ENCODE results near the gene CHN2.

Gene CHN2

DNA sequence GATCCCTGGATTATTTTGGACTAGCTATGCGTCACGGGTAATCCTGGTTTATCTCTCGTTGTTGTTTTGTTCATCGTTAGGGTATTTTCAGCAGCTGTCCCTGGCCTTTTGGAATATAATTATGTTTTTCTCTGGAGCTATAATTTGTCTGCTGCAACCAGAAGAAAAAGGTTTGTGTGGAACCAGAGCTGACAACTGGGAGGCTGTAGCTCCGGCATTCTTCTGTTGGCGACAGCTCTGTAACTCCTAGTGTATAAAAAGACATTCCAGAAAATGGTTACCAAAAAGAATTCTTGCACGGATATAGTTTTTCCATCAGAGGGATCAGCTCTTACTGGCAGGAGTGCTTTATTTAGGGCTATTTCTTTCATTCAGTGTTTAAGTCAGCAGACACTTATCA lies 238.1 kb downstream of the CHN2 start:
- no peak for DNase-seq (ENCODE audit: low read depth)

DNA sequence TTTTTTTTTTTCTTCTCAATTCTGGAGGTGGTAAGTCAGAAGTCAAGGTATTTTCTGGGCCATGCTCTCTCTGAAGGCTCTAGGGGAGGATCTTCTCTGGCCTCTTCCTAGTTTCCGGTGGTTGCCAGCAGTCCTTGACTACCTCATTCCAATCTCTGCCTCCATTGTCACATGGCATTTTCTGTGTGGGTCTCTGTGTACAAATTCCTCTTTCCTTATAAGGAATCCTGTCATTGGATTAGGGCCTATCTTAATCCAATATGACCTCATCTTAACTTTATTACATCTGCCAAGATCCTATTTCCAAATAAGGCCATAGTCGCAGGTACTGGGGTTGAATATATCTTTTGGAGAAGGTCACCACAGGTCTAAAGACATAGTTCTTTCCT lies 239.8 kb downstream of the CHN2 start:
- no peak for DNase-seq (ENCODE audit: low read depth)

DNA sequence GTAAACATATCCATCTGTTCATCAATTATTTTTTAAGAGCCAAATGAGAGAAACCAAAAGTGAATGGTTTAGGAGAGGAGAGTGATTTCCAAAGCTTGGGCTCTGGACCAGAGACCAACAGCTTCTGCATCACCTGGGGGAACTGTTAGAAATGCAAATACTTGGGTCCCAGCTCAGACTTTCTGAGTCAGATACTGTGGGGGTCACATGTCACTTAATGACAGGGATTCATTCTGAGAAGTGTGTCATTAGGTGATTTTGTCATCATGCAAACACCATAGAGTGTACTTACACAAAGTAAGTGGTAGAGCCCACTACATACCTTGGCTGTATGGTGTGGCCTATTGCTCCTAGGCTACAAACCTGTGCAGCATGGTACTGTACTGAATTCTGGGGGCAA lies 240.6 kb downstream of the CHN2 start:
- DNase-seq (ENCODE audit: low read depth) = no peak

DNA sequence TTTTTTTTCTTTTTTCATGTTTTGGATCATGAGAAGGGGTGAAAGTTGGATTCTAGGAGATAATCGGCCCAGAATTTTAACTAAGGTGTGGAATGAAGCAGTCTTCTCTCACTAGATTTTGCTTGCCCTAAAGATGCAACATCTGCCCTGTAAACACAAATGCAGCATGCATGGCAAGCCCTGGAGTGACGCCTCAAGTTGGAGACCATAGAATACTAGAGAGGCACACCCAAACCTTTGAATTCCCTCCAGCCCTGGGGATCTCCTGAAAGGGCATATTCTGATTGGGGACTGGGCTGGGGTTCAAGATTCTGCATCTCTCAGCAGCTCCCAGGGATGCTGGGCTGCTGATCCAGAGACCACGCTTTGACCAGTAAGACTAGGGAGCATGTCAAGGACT lies 241.3 kb downstream of the CHN2 start:
- no peak for DNase-seq (ENCODE audit: low read depth)

DNA sequence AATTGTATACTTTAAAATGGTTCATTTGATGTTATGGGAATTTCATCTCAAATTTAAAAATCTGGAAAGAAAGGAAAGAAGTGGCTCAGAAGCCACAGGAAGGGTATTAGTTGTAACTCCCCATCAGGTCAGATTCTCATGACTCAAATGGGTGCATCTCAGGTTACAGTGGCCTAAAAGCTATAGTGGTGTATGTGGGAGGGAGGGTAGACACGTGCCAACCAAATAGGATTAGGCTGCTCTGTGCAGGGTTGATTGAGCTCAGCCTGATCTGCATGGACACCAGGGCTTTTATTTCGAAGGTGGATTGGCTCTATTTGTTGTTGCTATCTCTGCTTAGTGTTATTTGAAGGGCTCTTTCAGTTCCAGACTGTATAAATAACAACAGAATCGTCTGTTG lies 247.6 kb downstream of the CHN2 start:
- DNase-seq (ENCODE audit: low read depth) = no peak

DNA sequence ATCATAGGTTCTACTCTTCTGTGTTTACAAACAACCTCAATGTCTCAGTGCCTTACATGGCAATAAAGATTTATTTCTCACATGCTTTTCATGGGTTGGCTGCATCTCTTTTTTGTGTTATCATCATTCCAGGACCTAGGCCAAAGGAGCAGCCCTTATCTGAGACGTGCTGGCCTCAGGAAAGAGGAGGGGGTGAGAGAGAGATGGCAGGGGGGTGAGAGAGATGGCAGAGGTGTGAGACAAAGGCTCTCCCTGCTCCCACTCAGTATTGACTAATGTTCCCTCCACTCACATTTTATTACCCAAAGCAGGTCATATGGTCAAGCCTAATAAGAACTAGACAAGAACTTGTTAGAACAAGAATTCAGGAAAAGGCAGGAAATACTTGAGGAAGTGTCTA lies 249.0 kb downstream of the CHN2 start:
- DNase-seq (ENCODE audit: low read depth) = no peak

DNA sequence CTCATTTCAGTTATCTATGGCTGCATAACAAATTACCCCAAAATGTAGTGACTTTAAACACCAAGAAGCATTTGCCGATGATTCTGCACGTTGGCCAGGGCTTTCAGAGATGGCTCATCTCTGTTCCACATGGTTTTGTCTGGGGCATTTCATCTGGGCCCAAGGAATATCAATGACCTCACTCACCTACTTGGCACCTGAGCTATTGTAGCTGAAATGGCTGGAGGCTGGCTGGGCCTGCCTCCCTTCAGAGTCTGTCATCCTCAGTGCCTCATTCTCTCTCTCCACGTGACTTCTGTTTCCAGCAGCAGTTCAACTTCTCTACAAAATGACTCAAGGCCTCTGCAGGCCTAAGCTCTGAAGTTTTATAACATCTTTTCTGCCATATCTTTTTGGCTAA lies 249.7 kb downstream of the CHN2 start:
- no peak for DNase-seq (ENCODE audit: low read depth)

DNA sequence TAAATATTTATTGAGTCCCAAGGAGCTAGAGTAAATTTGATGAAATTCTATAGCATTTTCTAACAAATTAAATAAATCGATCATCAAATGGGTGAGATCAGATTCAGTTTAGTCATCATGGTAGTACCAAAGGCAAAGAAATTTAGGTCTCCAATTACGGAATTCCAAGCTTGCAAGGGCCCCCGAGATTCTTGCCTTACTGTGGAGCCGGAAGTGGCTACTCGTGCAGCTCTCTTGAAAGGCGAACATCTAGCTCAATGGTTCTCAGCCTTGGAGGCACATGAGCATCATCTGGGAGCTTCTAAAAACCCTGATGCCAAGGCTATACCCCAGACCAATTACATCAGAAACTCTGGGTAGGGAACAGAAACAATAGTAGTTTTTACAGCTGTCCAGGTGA lies 251.2 kb downstream of the CHN2 start:
- DNase-seq (ENCODE audit: low read depth) = no peak

DNA sequence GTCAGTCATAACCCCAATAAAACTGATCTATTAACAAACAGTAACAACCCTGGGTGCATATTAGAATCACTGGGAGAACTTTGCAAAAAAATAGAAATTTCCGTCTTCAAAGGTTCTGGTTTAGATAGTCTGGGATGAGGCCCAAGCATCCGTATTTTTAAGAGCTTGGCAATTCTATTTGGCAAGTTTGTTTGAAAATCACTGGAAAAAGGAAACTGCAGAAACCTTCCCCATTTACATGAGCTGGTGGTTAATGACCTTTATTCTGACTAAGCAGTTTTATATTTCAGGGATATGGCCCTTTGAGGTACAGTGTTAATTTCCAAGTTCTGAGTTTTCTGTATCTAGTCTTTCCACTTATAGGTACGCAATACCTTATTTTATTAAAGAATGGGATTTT lies 253.3 kb downstream of the CHN2 start:
- no peak for DNase-seq (ENCODE audit: low read depth)

DNA sequence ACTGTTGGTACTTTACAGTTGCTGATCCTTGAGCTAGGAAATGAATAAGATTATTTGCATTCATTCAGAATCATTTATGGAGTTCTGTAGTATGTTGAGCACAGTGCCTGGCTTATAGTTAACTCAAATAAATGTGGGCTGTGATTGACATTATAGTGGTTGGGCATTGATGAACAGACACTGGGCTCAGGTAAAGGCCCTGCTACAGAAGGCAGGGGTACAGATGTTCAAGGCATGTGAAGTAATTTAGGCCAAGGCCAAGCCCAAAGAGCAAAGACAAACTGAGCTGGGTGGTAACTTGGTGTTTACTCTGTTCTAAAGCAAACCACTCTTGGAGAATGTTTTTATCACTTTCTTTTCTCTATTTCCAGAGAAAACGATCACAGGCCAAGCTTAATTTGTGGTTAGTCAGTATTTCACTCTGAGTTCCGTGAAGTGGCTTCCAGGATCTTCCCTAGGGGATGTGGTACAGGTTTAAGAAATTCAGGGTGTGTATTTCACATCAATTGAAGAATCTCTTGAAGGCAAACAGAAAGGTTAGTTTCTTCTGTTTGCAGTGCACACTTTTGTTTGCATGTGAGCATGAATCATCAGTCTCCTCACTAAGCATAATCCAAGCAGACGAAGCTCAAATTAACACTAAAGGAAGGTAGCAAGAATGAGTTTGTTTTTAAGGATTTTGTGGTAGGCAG lies 255.1 kb downstream of the CHN2 start:
- no peak for DNase-seq (ENCODE audit: low read depth)

DNA sequence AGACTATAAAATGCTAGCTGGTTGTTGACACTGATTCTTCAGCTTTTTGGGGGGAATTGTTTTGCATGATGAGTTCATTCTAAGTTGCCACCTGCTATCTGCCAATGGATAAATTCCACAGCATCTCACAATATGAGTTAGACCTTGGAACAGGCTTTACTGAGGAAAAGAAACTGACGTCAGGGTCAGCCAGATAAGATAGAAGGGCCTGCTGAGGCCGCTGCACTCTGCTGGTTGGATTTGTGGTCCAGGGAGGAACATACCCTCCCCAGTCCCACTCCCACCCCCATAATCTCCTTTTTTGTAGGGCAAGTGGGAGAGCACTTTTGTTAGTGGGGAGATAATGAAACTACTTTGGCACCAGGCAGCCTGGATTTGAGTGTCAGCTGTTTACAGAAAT lies 258.4 kb downstream of the CHN2 start:
- no peak for DNase-seq (ENCODE audit: low read depth)

DNA sequence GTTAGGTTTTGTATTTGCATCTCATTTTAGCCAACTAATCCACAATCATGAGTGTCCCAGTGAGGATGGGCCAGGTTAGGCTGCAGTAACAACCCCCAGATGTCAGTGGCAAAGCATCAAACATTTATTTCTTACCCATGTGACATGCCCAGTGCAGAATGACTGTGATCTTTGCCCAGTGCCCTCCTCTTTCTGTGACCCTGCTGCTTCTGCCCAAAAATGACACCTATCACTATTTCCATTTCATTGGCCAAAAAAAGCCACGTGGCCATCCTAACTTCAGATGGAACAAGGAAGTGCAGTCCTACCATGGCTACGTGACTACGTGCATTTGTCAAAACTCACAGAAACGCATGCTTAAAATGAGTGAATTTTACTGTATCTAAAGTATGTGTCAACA lies 259.9 kb downstream of the CHN2 start:
- DNase-seq (ENCODE audit: low read depth) = no peak

DNA sequence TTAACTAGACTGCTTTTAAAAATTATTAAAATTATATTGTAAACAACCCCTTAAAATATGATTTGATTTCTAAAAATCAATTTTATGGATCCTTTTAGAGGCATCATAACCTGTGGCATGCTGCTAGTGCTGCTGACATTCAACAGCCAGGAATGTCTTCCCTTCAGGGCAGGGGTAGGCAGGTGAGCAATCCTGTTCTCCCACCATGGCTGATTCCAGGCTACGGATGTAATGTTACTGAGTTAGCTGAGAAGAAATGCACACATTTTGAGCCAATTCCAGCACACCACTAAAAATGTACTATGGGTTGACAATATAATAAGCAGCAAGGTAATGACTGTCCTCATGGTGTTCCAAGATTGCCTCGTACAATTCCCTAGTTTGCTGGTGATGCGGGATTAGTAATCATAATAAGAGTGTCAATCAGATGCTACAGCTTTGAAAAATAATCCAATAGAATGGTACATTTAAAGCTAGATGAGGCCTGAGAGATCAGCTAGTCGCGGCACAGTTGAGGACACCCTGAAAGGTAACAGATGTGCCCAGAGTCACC lies 260.4 kb downstream of the CHN2 start:
- DNase-seq (ENCODE audit: low read depth) = no peak

DNA sequence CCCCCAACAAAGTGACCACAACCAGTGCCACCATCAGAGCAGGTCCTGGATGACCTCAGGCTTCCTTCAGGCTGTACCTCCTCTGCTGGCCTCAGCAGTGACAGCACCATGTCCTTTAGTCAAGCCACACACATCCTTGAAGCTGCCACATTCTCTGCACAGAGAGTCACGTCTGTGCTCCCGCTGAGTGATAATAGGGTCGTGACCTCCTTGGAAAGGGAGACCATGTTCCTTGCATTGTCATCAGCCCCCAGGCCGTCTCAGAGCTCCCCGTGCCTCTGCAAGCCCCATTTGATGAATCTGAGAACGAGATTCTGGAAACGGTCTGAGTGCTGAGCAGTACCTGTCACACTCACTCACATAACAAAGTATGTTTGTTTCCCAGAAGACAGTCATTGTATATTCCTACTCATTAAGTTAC lies 262.6 kb downstream of the CHN2 start:
- no peak for DNase-seq (ENCODE audit: low read depth)

DNA sequence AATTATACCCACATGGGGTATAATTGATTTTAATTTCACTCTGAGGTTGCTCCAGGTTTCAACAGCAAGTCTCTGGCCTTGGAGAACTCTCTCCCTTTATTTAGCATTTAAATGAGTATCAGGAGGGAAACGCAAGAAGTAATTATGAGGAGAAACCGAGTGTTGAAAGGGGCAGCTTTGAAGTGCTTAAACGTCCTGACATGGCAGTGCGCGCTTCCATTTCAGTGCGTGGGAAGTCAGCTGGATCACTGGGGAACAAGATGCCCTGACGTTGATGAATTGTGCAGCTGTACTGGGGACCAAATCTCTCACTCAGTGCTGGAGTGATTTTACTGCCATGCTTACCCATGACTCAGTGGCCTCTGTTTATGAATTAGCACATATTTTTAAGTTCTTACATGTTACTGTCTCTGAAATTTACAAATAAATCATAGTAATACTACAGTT lies 263.0 kb downstream of the CHN2 start:
- DNase-seq (ENCODE audit: low read depth) = no peak

DNA sequence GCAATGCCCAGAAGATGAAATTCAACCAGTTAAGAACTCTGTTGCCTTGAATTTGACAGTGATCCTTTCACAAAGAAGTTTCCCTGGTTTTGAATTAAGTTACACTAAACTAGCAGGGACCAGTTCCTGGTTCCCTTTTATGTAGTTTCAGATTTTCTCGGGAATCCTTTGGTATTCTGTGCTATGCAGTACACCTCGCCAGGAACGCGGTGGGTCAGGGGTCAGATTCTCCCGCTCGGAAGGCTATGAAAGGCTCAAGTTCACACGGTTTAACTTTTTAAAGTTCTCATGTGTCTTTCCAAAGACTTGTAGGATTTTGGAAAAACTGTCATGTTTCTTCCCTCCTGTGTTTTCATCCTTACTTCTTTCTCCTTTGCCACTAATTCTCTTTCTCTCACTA lies 264.4 kb downstream of the CHN2 start:
- no peak for DNase-seq (ENCODE audit: low read depth)

DNA sequence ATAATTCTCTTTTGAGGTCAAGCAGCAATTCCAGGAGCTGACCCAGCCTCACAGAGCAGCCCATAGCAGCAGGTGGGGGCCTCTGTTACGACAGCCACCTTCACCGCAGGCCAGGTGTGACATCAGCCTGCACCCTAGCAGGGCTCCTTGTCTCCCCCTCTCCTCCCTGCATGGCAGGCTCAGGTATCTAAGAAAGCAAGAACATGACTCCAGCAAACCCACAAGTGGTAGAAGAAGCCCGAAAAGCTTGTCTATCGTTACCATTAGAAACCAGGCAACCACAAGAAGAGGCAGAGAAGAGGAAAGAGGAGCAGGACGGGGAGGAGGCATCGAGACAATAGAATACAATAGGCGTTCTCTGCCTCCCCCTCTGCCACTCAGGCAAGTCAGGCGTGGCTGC lies 265.0 kb downstream of the CHN2 start:
- DNase-seq (ENCODE audit: low read depth) = no peak

DNA sequence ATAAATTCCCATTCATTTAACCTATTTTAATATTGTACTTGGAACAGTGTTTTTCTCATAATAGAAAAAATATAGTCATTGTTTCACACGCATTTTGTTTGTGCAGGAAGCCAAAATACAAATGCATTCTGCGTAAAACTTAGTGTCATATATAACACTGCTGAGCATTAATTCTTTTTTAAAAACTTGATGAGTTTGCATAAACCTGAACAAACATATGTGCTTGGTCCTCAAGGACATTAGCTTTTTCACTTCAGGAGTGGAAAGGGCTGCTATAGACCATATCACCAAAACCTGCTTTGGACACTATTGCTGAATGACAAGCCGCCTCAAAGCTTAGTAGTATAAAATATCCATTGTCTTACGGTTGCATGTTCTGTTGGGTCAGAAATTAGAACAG lies 267.4 kb downstream of the CHN2 start:
- no peak for DNase-seq (ENCODE audit: low read depth)

DNA sequence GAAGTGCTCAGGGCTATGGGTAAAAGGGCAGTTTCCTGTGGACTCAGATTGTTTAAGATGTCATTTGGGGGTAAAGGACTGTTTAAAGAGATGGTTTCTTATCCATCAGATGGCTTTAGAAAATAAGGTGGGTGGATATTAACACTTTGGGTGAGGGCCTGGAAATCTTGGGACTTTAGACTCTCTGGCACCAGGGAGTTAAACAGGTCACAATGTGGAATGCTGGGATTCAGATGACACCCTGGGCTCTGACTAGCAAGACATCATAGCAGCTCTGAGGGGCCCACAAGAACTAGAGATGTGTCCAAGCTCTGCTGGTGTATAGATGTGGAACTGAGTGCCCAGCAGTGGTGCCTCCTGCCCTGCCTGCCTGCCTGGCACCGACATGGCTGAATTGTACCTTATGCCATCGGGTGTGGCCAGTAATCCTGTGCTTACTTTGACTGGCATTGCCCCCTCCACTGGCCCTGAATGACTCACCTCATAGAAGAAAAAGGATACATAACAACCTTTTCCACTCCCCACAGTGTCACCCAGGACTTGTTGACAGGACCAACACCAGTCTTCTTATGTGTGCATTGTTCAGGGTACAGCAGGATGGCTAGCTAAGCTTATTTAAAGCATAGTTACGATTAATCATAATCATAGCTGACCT lies 269.1 kb downstream of the CHN2 start:
- no peak for DNase-seq (ENCODE audit: low read depth)

DNA sequence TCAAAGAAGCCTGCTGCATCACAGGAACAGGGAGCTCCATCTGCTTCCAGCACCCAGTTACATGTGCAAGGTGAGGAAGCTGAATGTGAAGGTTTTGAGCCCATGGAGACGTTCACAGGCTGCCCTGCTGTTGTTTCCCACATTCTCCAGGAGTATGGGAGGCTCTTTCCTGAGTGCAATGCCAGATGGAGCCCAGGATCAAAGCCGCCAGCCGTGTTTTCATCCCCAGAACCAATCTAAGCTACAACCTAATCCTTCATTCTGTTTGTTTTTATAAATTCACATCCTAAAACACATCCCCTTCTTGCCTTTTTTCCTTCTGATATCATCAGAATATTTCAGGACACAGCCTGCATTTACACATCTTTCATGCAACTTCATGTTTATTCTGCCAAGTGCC lies 270.2 kb downstream of the CHN2 start:
- no peak for DNase-seq (ENCODE audit: low read depth)

DNA sequence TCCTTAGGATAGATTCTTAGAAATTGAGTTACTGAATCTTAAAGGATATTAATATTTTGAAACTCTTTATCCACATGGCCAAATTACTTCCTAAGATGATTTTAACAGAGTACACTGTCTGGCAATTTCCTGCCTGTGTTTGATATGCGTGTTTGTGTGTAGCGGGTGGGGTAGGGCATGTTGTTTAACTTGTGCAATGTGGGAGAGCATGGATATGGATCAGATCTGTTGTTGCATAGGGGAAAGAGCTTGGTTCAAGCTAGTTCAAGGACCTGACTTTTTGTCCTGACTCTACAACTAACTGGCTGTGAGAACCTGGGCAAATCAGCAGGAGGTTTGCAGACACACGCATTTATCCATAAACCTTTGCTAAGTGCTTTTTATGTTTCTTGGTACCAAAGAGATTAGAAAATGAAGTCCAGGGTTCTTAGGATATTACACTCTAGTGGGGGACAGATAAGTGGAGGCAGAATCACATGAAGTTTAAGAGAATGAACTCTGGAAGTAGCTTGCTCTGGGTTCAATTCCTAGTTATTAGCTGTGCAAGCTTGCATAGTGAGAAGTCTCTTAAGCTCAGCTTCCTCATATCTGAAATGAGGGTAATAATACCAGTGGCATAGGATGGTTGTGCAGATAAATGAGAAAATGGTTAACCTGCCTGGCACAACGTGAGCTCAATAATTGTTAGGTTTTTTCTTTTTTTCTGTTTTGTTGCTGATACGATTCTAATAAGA lies 272.8 kb downstream of the CHN2 start:
- no peak for DNase-seq (ENCODE audit: low read depth)

DNA sequence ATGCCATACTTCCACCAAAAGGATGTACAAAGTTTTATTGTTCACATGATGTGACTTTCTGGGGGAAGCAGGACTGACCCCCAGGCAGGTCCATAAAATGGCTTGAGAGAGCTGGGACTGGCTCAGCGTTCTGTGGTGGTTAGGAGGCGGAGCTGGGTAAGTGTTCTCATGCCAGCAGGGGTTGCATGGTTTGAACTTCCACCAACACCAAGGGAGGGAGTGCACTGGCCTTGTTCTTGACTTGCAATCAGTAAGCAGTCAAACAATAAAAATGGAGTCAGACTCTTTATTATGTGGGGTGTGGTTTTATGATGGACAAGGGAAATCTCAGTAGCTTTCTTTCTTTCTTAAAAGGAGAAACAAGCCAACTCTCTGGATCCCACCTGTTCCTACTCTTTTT lies 273.6 kb downstream of the CHN2 start:
- DNase-seq (ENCODE audit: low read depth) = no peak

DNA sequence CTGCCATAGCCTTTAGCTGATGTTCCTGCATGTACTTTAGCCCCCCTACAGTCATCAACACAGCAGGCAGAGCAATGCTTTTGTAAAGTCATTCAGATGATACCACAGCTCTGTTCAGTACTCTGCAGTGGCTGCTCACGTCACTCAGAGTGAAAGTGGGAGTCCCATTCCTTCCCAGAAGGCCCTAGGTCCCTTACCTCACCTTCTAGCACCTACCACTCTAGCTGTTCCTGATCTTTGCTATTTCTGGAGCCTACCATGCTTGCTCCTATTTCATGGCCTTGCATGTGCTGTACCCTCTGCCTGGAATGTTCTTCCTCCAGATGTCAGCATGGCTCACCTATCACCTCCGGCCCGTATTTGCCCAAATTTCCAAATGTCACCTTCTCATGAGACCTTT lies 274.7 kb downstream of the CHN2 start:
- DNase-seq (ENCODE audit: low read depth) = no peak
